D721Med (cell line): ENCODE results near the gene ARID1B.
A peak's percentile ranks its signal among the peaks of the same experiment; 100 is the strongest.

Experiments
- DNase-seq: peaks from one replicate; pipeline ENCODE4 v3.0.0; 2011; ENCODE audit warnings: low spot score; ENCODE audit not compliant: insufficient read length
- FAIRE-seq: peaks from 2 replicates; lab custom pipeline; 2011; peaks lifted over from hg19 to GRCh38; lab: Jason Lieb, UNC
- TF ChIP-seq, protein P1 (sequence below): IDR thresholded peaks from 2 replicates; pipeline ENCODE4 v1.5.1; 2012; ENCODE audit warnings: mild to moderate bottlenecking, control low read depth; ENCODE audit not compliant: insufficient read depth; ENCODE audit errors: missing control alignments

The ARID1B gene

DNA sequence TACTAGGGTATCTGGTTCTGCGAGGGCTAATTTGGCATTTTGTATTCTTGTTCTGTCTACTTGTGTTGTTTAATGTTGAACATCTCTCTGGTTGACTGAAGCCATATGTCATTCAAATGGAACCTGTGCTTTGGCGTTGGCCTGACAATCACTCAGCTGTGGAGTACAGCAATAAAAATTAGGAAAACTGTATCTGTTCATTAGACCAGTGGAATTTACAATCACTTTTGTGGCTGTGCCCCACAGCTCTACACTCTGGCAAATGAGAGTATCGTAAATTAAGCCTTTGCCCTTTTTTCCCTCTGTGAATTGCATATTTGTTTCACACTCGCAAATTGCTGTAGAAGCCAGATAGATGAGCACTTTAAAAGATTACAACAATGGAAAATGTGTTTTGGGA lies 102.0 kb downstream of the ARID1B start:
- TF ChIP-seq, protein P1, sequence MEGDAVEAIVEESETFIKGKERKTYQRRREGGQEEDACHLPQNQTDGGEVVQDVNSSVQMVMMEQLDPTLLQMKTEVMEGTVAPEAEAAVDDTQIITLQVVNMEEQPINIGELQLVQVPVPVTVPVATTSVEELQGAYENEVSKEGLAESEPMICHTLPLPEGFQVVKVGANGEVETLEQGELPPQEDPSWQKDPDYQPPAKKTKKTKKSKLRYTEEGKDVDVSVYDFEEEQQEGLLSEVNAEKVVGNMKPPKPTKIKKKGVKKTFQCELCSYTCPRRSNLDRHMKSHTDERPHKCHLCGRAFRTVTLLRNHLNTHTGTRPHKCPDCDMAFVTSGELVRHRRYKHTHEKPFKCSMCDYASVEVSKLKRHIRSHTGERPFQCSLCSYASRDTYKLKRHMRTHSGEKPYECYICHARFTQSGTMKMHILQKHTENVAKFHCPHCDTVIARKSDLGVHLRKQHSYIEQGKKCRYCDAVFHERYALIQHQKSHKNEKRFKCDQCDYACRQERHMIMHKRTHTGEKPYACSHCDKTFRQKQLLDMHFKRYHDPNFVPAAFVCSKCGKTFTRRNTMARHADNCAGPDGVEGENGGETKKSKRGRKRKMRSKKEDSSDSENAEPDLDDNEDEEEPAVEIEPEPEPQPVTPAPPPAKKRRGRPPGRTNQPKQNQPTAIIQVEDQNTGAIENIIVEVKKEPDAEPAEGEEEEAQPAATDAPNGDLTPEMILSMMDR = no peak
- FAIRE-seq (no peak), DNase-seq (no peak)

DNA sequence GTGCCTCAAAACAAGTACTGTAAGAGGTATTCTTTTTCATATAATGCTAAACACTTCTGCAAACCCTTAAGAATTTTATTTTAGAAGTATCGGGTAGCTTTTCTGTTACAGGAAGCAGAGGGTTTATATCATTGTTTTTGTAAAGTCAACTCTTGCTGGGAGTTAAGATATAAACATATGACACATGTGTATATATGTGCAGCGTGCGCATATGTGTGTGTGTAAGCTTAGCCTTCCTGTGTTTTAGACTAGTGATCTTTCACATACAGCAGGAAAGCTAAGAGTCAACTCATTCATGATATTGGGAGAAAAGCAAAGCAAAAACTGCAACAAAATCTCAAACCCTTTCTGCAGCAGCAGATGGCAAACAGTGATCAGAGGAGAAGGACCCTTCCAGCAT lies 102.4 kb downstream of the ARID1B start:
- DNase-seq (no peak), FAIRE-seq (no peak)
- TF ChIP-seq, protein P1 = no peak

DNA sequence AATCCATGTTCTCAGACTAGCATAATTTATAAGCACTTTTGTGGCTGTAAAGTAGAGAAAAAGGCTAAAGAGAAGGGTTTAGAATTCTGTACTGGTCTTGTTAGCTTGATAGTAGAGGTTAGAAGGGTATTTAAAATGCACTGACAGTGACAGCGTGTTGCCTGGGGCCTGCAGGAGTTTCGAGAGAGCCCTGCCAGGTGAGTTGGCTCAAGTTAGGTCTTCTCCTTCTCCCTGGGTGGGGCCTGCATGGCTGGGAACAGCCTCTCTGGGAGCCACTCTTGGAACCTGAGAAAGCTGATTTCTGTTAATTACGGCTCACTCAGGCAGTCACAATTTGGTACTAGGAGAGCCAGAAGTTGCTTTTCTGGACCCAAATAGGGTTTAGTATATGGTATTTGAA lies 103.7 kb downstream of the ARID1B start:
- TF ChIP-seq, protein P1 = no peak
- FAIRE-seq (no peak), DNase-seq (no peak)

DNA sequence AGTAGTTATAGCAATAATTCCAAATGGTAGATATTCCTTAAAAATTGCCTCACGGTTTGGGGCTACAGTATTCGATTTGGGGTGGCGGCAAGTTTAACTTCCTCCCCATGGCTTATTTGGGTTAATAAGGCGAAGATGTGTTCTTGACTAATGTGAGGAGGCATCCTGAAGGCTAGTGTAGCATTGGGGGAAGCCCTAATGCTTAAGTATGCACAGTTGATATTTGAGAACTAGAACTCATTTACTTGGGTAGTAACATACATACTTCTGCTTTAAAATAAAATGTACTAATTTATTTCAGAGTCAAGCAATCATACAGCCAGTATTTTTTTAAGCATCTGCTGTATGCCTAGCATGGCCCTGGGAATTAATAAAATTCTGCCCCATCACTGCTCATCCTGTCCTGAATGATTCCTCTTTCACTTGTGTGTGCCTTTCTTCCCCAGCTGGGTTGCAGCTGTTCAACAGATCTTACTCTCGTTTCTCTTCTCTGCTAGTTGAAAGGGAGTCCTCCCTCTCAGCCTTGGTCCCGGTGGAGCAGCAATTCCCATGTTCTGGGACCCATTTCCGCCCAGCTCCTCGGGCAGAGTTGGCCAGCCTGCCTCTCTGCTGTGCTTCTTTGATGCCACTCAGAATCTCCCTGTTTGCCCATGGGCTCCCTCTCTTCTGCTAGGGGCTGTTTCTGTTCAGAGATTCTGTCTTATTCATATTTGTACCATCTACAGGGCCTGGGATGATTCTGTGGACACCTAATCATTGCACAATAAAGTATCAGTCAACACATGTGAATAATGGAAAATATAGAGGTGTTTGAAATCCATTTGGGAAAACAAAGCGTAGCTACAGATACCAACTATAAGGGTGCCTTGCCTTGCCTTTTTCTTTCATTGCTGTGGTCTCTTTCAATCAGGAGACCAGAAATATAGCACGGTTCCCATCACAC lies 104.8 kb downstream of the ARID1B start:
- DNase-seq (no peak), FAIRE-seq (no peak)
- TF ChIP-seq, protein P1 = no peak

DNA sequence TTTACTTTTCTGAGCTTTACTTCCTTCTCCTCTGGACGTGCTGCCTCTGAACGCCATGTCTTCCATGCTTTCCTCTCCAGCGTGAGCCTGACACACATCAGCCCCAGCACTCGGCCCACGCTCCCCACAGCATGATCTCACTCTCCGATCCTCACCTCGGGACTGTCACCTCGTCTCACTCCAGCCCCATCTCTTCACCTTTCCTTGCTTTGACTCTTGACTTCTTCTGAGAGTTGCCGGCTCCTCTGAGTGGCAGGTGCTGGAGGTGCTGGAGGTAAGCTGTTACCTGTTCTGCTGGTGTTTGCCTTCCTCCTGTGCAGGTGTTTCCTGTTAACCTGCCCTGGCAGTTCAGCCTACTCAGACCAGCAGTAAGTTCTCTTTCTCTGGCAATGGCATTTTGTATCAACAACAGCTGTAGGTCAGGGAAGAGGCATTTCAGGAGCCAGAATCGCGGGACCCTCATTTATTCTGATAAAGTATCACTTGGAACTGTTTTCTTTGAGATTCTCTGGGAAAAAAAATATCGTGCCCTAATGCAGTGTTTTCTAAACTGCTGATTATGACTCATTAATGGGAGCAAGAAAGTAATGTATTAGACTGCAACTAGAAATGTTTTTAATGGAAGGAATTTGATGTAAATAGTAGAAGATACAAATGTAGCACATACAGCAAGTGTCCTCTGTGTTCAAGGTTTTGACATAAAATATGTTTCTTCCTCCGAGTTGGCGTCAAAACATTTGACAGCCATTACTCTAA lies 106.5 kb downstream of the ARID1B start:
- no peak for DNase-seq
- TF ChIP-seq, protein P1 = no peak
- FAIRE-seq = no peak

DNA sequence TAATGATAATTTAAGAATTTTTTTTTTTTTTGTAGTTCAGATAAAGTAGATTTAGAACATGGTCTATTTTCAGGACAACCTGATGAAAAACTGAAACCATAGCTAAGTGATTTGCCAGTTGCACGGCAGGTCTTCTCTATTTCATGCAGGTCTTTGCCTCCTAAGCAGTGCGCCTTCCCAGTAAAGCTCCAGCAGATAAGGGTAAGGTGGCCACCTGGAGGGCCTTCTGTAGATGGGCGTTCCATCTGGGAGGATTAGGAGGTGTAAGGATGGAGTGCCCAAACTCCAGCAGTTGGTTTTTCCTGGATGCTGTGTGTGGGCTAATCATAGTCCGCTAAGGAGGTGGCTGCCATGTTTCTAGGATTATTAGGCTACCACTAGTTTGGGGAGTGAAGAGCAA lies 107.1 kb downstream of the ARID1B start:
- FAIRE-seq = no peak
- TF ChIP-seq, protein P1 = no peak
- DNase-seq = peak; percentile 22
